HG03064 (cell line): Measurements from ENCODE around the gene KRT76.

ENCODE experiments used
- ATAC-seq: cut with Tn5 transposase; IDR thresholded peaks from one replicate; pipeline ENCODE4 v1.9.1; 2021; ENCODE audit warnings: low read depth; ENCODE audit not compliant: unreplicated experiment

KRT76 gene

DNA sequence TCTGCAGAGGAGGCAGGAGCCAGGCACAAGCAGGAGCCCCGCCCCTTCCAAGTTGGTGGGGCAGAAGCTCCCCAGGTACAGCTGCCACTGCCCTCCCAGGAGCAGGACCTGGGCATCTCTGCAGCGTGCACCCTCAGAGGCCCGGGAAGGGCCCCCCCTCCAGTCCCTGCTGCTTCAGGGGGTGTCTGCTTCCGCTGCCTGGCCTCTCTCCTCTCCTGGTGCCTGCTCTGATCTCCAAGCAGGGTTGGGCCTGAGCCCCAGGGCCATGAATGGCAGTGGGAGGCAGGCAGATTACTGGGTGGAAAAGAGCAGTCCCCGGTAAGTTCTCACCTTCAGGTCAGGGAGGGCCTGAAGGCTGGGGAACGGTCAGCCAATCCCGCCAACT, 35.0 kb downstream of the KRT76 start:
- no peak for ATAC-seq

DNA sequence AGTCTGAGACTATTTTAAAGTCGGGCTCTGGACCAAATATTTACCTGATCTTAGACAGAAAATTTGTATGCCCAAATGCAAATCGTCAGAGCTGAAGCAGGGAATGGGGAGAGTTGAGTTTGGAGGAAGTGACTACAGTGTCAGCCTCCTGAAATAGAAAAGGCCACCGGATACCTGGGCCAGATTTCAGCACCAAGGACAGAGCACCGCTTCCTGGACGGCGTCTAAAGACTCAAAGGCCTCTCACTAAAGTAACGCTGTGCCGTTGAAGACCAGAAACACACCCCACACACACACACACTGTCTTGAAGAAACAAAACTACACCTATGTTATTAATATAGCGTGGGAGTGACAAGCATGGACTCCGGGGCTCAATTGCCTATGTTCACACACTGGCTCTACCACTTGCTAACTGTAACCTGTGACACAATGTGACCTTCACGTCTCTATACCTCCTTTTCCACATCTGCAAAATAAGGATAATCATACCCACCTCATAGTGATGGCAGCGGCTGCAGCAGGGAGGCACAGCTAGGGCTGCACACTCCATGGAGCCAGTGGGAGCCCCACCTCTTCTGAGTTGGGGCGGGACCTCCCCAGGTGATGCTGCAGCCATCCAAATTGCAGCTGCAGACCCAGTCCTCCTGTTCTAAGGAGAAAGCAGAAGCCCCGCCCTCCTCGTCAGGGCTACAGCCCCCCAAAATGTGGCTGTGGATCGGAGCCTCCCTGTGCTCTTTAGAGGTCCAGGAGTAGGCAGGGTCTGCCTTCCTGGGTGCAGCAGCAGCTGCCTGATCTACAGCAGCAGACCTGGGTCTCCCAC, 35.6 kb downstream of the KRT76 start:
- ATAC-seq = no peak

DNA sequence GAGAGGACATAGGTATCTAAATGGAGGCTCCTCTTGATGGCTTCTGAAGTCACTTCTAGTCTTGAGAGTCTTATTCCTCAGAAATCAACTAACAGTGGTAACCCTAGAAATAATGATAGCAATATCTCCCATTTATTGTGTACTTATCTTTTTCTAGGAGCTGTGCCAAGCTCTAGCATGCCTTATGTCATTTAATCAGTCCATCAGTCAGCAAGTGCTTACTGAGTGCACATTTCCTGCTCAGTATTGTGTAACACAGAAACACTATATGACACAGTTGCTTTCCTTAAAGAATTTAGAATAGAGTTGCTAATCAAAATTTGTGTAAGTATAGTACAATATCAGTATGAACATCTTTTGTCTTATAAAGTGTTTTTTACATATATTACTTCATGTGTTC, 36.6 kb downstream of the KRT76 start:
- no peak for ATAC-seq

DNA sequence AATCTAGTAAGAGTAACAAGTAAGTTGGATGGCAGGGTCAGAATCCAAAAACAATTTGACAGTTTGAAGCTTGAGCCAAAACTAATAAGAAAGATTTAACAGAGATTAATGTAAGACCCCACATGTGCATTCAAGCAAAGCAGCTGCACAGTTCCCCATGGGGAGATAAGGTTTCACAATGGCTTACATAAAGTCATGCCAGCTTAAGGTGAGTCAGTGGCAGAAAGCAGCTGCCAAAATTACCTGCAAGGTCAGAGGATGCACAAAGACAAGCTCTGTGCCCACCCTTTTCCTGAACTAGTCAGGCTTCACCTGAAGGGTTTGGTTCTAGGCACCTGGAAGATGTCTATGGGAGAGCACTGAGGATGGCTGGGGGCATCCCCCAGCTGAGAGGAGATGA, 37.2 kb downstream of the KRT76 start:
- no peak for ATAC-seq

DNA sequence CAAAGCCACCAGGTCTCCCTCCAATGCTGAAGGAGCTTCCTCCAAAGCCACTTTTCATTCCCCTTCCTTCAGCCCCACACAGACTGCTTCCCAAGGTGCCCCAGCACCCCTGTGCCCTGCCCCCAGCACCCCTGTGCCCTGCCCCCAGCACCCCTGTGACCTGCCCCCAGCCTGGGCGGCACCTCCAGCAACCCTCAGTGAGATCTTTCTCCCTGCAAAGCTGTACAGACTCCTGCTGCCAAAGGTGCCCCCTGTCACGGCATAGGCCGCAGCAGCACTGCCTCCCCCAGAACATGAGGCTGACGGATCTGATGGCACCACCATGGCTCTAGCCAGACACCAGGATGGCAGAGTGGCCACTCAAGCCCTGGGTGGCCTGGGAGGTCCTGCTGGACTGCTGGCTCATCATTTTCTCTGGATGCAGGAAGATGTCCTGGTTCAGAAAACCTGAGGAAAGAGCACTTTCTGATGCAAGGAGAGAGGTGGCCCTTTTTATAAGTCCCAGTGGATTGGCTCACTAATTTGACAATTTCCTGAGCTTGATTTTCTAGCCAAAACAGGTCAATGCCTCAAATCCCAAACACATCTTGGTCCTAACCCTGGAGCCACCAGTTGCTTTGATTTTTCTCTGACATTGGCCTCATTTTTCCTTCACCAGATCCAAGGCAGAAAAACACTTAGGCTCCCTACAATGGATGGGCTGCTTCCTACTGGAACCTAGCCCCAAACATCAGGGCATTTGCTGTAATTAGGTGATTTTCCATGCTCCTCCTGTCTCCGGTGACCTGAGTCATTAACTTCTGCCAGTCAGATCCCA, 41.1 kb downstream of the KRT76 start:
- no peak for ATAC-seq

DNA sequence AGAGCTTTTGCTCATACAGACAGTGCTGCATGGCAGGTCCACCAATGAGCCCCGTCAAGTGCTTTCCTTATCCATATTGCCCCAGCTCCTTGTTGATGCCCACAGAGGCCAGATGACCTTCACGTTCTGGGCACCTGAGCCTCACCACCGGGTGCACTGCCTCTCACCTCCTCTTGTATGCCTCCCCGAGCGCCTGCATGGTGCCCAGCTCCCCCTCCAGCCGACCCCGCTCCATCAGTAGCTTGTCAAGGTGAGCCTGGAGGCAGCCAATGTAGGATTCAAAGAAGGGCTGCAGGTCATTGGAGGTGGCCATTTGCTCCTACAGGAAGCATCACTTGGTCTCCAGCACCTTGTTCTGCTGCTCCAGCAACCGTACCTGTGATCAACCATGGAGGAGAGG, 42.0 kb downstream of the KRT76 start:
- ATAC-seq = no peak

DNA sequence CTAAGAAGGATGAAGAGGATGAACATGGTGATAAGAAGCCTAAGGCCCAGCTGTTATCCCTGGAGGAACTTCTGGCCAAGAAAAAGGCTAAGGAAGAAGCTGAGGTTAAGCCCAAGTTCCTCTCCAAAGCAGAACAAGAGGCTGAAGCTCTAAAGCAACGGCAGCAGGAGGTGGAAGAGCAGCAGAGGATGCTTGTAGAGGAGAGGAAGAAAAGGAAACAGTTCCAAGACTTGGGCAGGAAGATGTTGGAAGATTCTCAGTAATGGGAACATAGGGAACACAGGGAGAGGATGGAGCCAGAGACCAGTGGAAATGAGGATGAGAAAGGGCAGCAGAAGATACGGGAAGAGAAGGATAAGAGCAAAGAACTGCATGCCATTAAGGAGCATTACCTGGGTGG, 46.4 kb downstream of the KRT76 start:
- ATAC-seq = no peak

DNA sequence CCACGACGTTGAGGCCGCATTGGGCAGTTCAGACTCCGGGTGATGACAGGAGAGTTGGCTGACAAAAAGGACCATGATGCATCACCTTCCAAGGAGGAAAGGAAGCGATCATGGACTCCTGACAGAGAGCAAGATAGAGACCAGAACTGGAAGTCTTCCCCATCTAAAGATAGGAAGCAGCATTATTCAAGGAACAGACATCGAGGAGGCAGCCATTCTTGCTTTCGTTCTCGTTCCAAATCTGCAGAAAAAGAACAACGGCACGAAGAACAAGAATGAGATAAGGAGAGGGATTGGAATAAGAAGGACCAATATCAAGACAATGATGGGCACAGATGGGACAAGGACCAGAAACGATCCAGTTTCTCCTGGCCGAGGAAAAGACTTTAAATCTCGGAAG, 46.8 kb downstream of the KRT76 start:
- ATAC-seq = no peak

DNA sequence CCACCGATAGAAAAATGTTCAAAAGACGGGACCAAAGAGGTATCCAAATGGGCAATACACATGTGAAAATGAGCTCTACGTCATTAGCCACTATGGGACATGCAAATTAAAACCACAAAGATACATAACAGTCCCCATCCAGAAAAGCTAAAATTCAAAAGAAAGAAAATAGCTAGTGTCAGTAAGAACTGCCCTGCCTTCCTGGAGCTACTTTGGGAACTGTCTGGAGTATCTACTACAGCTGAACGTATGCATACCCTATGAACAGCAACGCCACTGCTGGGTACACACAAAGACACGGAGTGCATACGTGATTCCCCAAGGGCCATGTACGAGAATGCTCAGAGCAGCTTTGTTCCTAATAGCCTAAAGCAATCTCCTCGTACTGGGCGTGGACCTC, 48.0 kb downstream of the KRT76 start:
- no peak for ATAC-seq

DNA sequence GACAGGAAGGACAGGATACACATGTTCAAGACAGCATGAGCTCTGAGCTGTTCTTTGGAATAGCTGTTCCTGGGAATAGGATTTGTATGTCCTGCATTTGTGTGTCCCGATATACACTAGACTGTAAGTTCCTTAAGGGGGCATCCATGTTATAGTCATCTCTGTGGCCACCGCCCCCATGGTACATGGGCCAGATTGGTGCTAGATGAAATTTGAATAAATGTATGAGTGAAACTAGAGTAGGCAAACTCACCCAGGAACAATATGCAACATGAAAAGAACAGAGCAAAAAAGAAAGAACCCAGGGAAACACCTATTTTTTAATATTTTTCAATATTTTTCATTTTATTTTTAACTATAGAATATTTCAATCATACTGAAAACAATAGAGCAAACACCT, 48.8 kb downstream of the KRT76 start:
- no peak for ATAC-seq

DNA sequence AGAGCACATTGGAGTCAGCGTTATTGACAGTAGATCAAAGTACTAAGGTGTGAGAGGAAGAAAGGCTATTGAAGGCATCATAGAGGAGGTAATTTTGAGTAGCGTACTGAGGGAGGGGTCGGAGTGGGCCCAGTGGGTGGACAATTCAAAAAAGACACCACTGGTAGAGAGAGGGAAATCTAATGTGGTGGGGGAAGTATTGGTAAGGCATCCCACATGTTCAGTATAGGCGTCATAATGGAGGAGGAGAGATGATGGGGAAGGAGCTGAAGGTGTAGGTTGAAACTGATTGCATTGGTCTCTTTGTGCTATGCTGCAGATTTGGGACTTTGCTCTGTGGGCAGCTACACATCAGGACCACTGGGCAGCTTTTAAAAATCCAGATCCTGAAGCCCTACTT, 50.1 kb downstream of the KRT76 start:
- ATAC-seq = no peak

DNA sequence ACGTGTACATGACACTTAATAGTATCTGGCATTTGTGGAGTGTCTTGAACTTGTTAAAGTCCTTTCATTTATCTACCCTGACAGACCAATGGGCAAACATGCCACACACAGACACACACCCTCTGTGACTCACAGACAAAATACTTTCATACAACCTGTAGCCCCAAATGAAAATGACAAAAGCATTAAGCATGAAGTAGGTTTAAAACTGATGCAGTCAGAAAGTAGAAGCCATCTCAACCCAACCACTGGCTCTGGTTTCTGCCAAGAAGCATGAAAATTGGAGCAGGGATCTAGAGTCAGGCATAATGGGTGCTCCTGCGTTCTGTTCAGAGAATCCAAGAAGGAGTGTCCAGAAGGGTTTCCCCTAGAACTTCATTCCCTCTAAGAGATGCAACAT, 50.7 kb downstream of the KRT76 start:
- ATAC-seq = no peak

DNA sequence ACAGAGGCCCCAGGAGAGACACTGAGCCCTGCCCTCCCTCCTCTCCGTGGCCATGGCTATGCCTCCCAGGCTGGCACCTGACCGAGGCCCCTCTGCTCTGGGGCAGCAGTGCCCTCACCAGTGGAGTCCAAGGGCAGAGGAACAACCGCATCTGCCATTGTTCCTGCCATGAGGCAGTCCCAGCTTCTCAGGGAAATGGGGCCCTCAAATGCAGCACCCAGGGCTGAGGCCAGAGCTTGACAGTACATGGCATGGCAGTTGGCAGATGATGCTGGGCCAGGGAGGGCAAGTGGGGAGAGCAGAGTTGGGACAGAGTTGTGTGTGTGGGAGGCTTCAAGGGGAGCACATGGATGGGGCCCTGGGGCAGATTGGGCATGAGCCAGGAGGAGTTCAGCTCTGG, 52.8 kb downstream of the KRT76 start:
- ATAC-seq = no peak

DNA sequence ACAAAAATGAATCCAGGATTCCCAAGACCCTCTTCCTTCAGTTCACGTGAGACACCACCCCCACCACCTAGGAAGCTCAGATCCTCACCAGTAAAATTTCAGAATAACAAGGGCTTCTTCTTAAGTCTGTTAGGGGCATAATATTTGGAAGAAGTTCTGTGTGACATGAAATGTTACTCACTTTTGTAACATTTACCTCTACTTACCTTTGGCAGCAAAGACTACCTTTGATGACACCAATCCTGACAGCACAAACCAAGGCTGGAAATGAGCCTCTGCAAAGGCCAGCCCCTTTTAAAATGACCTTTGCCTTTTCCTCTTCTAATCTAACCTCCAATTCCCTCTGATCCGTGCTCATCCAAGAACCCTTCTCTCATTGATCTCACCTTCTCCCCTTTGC, 54.5 kb downstream of the KRT76 start:
- ATAC-seq = no peak

DNA sequence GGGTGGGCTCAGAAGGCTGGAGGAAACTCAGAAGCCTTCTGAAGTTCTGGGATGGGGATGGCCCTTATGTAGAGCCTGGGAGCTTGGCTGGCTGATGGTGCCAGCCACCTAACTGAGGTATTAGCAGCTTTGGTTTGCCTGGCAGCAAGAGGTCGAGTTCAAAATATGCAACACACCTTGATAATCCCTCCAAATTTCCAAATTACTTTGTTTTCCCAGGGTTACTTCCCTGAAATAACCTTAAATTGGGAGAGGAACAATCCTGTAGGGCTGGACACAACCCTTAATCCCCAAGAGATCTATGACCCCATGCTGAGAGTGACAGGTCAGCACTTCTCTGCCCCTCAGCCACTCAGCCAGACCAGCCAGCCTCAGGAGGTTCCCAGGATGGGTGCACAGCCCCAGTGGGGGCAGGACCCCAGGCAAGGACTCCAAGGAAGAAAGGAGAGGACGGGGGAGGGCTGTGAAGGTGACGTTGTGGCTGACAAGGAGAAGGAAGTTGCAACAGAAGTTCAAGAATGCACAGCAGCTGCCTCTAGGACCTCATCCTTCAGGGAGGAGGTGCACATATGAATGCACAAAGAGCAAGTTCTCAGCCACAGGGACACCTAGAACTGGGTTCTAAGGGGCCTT, 55.2 kb downstream of the KRT76 start:
- ATAC-seq = no peak

DNA sequence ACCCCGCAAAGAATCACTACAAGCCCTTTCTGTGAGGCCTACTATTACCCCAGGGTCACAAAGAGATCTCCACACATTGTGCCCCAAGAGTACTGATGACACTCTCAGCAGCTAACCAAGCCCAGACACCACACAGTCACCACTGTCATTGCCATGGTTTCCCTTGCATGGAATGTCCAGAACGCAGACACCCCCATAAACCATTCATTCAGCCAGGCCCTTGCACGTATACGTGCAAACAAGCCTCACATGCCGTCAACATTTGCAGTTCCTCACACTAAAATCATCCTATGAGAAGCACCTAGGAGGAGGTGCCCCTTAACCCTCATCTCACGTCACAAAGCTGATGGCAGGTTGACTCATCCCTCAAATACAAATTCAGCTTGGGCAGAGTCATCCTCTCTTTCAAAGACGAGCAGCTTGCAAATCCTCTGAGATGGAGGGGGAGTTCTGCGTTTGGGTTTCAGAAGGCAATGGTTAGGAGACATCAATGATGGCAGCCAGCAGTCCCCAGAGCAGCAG, 56.7 kb downstream of the KRT76 start:
- no peak for ATAC-seq
